ENCODE measurements around the gene GABPA. TPM values are rescaled to one million over a fixed set of nuclear protein-coding genes. Genes with fewer than 3 reads are reported as not detected.

GABPA gene
- total and polyA plus RNA-seq, 4 donors, result 5.4 to 19.4 (median 11.5) TPM

GRCh38 chr21:25687787-25688186 is 47.0 kb upstream of the GABPA start:
- 86% methylated on average over 4 of the region's 4 CpGs for WGBS
- H3K27ac ChIP-seq (ENCODE audit: low read depth in 1 of 2, low read length in 2 of 2), result peak overlapping the region in 1 of 2 donors; percentile 19
- TF ChIP-seq MAX (IDR thresholded peaks at IDR 0.05) (no peak), HNF4G (IDR thresholded peaks at IDR 0.05) (no peak), FOXA2 (IDR thresholded peaks at IDR 0.05) (no peak), RAD21 (IDR thresholded peaks at IDR 0.05) (no peak), GABPA (IDR thresholded peaks at IDR 0.05 in 1 of 2, conservative IDR thresholded peaks at IDR 0.05 in 1 of 2) (no peak), ZBTB33 (IDR thresholded peaks at IDR 0.05) (no peak), ATF3 (IDR thresholded peaks at IDR 0.05) (no peak), JUND (IDR thresholded peaks at IDR 0.05) (no peak), TAF1 (conservative IDR thresholded peaks at IDR 0.05) (no peak), FOXA1 (IDR thresholded peaks at IDR 0.05) (no peak), RXRA (IDR thresholded peaks at IDR 0.05) (no peak)

GRCh38 chr21:25688275-25689155 is 46.3 kb upstream of the GABPA start:
- H3K9me3 ChIP-seq (ENCODE audit: control insufficient read depth in 4 of 4, low read length in 3 of 4), result no peaks in the 10 kb centered on the region
- H3K4me3 ChIP-seq (ENCODE audit: low read depth in 1 of 3, low read length in 3 of 3), result no peak overlapping the region
- H3K27me3 ChIP-seq (ENCODE audit: control insufficient read depth in 4 of 4, insufficient read depth in 4 of 4, low read length in 3 of 4), result no peaks in the 10 kb centered on the region
- 76% methylated on average over 9 of the region's 9 CpGs for WGBS
- H3K4me1 ChIP-seq (ENCODE audit: control insufficient read depth in 4 of 4, insufficient read depth in 4 of 4, low read length in 3 of 4), result no peaks in the 10 kb centered on the region
- DNase-seq (ENCODE audit: low spot score), result no peak
- no peak overlapping the region for H3K9ac ChIP-seq (ENCODE audit: low read depth in 1 of 2, low read length in 2 of 2)
- H3K36me3 ChIP-seq (ENCODE audit: control insufficient read depth in 4 of 4, insufficient read depth in 3 of 4, low read depth in 1 of 4, low read length in 3 of 4), result no peaks in the 10 kb centered on the region
- TF ChIP-seq HNF4A (conservative IDR thresholded peaks at IDR 0.05) (no peak), HNF4G (IDR thresholded peaks at IDR 0.05) (no peak), REST (IDR thresholded peaks at IDR 0.05) (no peak), NR2F2 (IDR thresholded peaks at IDR 0.05) (peak; percentile 84), ZBTB33 (IDR thresholded peaks at IDR 0.05) (no peak)
- H3K27ac ChIP-seq (ENCODE audit: low read depth in 1 of 2, low read length in 2 of 2), result peak overlapping the region in 1 of 2 donors; percentile 19

More at GRCh38 chr21:25687787-25688186, 47.0 kb upstream of the GABPA start:
- Histone ChIP-seq H3K4me1 (ENCODE audit: control insufficient read depth in 4 of 4, insufficient read depth in 4 of 4, low read length in 3 of 4) (no peaks in the 10 kb centered on the region), H3K4me3 (ENCODE audit: low read depth in 1 of 3, low read length in 3 of 3) (no peak overlapping the region), H3K36me3 (ENCODE audit: control insufficient read depth in 4 of 4, insufficient read depth in 3 of 4, low read depth in 1 of 4, low read length in 3 of 4) (no peaks in the 10 kb centered on the region), H3K9me3 (ENCODE audit: control insufficient read depth in 4 of 4, low read length in 3 of 4) (no peaks in the 10 kb centered on the region), H3K9ac (ENCODE audit: low read depth in 1 of 2, low read length in 2 of 2) (no peak overlapping the region), H3K27me3 (ENCODE audit: control insufficient read depth in 4 of 4, insufficient read depth in 4 of 4, low read length in 3 of 4) (no peaks in the 10 kb centered on the region)
- DNase-seq (ENCODE audit: low spot score), result no peak

All from liver (tissue), 9 donors.